ENCODE results near the gene DGKG. TPM values are rescaled to one million over a fixed set of nuclear protein-coding genes. Genes with fewer than 3 reads are reported as not detected.

DGKG gene
- total RNA-seq, 1 experiment from 2014 or later: 0.04 TPM

- no peaks in the 10 kb centered on the region for H3K9me2 ChIP-seq (replicated peaks; ENCODE audit: insufficient read depth, low read length)
- no peak for DNase-seq
- no peak overlapping the region for H3K27ac ChIP-seq (ENCODE audit: low read length)
- H3K27me3 ChIP-seq (ENCODE audit: low read length): no peaks in the 10 kb centered on the region
- no peak overlapping the region for H2AFZ ChIP-seq (ENCODE audit: low read length)
- no peaks in the 10 kb centered on the region for H3K9me3 ChIP-seq (ENCODE audit: low read length)
- H4K20me1 ChIP-seq (ENCODE audit: insufficient read depth, low read depth, low read length): no peaks in the 10 kb centered on the region
- H3K4me2 ChIP-seq (ENCODE audit: low read depth, low read length, poor library complexity, severe bottlenecking): no peak overlapping the region
- no peaks in the 10 kb centered on the region for H3K36me3 ChIP-seq (ENCODE audit: insufficient read depth, low read length)
- no peak overlapping the region for H3K9ac ChIP-seq (ENCODE audit: low read length)
- peaks cover 12% of the 10 kb centered on the region for H3K4me1 ChIP-seq (ENCODE audit: low read length)
- no peaks in the 10 kb centered on the region for H3K79me2 ChIP-seq (ENCODE audit: low read length)
- no peak overlapping the region for H3K4me3 ChIP-seq (ENCODE audit: low read length)
Measured at GRCh38 chr3:186284349-186284652, 77.7 kb downstream of the DGKG start.

DNA sequence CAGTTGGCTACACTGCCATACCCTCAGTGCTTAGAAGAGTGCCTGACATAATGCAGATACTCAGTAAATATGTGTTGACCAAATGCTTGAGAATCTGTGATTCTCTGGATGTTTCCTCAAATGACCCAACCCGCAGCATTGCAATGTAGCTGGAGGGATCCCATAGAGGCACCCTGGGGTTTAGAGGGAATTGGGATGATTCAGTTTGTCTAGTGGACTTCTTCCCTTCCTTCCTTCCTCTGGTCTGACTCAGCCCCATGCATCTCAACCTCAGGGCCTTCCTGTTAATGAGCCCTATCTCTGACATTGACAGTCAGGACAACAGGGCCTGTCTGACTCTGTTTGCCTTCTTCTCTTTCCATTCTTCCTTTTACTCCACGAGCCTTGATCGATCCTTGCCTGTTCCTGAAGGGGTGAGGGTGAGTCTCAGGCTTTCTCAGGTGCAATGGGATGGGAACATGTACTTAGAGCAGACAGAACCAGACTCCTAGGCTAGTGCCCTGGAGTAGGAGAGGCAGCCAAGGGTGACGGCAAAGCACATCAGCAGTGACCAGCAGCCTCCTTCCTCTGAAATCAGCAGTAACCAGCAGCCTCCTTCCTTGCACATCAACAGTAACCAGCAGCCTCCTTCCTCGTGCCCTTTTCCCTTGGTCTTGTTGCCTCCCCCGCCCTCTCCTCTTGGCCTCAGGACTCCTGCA is 78.2 kb downstream of the DGKG start:
- H3K9me2 ChIP-seq (replicated peaks; ENCODE audit: insufficient read depth, low read length): no peaks in the 10 kb centered on the region
- no peak for DNase-seq
- no peak overlapping the region for H3K9ac ChIP-seq (ENCODE audit: low read length)
- H3K27ac ChIP-seq (ENCODE audit: low read length): no peak overlapping the region
- no peak overlapping the region for H3K4me3 ChIP-seq (ENCODE audit: low read length)
- H3K9me3 ChIP-seq (ENCODE audit: low read length): no peaks in the 10 kb centered on the region
- peaks cover 12% of the 10 kb centered on the region for H3K4me1 ChIP-seq (ENCODE audit: low read length)
- no peak overlapping the region for H3K4me2 ChIP-seq (ENCODE audit: low read depth, low read length, poor library complexity, severe bottlenecking)
- H4K20me1 ChIP-seq (ENCODE audit: insufficient read depth, low read depth, low read length): no peaks in the 10 kb centered on the region
- no peak overlapping the region for H2AFZ ChIP-seq (ENCODE audit: low read length)
- no peaks in the 10 kb centered on the region for H3K79me2 ChIP-seq (ENCODE audit: low read length)
- no peaks in the 10 kb centered on the region for H3K36me3 ChIP-seq (ENCODE audit: insufficient read depth, low read length)
- H3K27me3 ChIP-seq (ENCODE audit: low read length): no peaks in the 10 kb centered on the region

DNA sequence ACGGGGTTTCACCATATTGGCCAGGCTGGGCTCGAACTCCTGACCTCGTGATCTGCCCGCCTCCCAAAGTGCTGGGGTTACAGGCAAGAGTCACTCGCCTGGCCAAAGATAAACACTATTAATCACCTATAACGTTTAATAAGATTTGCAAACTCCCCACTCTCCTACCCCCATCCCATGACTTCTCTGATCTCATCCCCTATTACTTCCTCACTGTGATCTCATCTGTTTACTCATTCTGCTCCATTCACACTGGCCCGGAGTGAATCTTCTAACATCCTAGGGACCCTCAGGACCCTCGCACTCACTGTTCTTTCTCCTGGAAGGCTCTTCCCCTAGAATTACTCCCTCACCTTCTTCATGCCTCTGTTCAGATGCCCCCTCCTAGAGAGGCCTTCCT is 78.9 kb downstream of the DGKG start:
- Histone ChIP-seq H3K27ac (ENCODE audit: low read length) (no peak overlapping the region), H3K4me2 (ENCODE audit: low read depth, low read length, poor library complexity, severe bottlenecking) (no peak overlapping the region), H3K4me3 (ENCODE audit: low read length) (no peak overlapping the region), H3K79me2 (ENCODE audit: low read length) (no peaks in the 10 kb centered on the region), H3K27me3 (ENCODE audit: low read length) (no peaks in the 10 kb centered on the region), H3K9me2 (replicated peaks; ENCODE audit: insufficient read depth, low read length) (no peaks in the 10 kb centered on the region), H3K36me3 (ENCODE audit: insufficient read depth, low read length) (no peaks in the 10 kb centered on the region), H3K9me3 (ENCODE audit: low read length) (no peaks in the 10 kb centered on the region), H3K4me1 (ENCODE audit: low read length) (peaks cover 12% of the 10 kb centered on the region), H4K20me1 (ENCODE audit: insufficient read depth, low read depth, low read length) (no peaks in the 10 kb centered on the region), H3K9ac (ENCODE audit: low read length) (no peak overlapping the region), H2AFZ (ENCODE audit: low read length) (no peak overlapping the region)
- DNase-seq: no peak

DNA sequence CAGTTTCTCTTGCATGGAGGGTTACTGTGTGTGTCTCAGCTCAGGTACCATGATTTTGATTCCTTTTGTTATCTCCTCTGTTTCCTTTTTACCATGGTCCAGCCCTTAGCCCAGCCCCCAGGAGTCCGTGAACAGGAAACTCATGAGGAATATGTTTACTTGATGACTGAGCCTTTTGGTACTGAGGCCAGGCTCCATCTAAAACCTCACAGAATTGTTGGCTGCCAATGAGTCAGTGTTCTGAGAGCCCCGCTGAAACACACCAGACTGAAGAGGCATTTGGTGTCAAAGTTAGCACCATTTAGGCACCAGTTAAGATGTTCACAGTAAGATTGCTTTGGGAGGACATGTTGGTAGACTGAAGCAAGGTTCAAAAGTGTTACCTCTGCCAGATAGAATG is 80.9 kb downstream of the DGKG start:
- no peaks in the 10 kb centered on the region for H3K79me2 ChIP-seq (ENCODE audit: low read length)
- H3K27ac ChIP-seq (ENCODE audit: low read length): no peak overlapping the region
- peaks cover 12% of the 10 kb centered on the region for H3K4me1 ChIP-seq (ENCODE audit: low read length)
- no peak overlapping the region for H2AFZ ChIP-seq (ENCODE audit: low read length)
- H3K36me3 ChIP-seq (ENCODE audit: insufficient read depth, low read length): no peaks in the 10 kb centered on the region
- H3K9me2 ChIP-seq (replicated peaks; ENCODE audit: insufficient read depth, low read length): no peaks in the 10 kb centered on the region
- H3K9ac ChIP-seq (ENCODE audit: low read length): no peak overlapping the region
- peak overlapping the region; percentile 34 for H3K4me2 ChIP-seq (ENCODE audit: low read depth, low read length, poor library complexity, severe bottlenecking)
- no peak for DNase-seq
- no peaks in the 10 kb centered on the region for H3K9me3 ChIP-seq (ENCODE audit: low read length)
- no peak overlapping the region for H3K4me3 ChIP-seq (ENCODE audit: low read length)
- H3K27me3 ChIP-seq (ENCODE audit: low read length): no peaks in the 10 kb centered on the region
- H4K20me1 ChIP-seq (ENCODE audit: insufficient read depth, low read depth, low read length): no peaks in the 10 kb centered on the region

DNA sequence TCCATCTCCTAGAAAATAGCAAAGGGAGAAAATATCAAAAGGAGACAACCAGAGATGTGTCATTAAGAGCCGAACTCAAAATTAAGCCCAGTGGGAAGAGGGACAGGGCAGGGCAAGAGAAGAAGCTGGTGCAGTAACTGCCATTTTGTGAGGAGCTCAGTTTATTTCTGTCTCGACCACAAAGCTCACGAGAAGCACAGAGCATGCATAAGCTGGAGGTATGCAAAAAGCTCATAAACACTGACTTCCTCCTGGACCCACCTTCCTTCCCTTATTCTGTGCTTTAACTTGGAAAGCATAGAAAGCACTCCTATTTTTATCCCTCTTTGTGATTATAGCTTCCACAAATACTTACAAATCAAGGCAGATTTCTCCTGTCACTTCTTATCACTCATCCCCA is 81.3 kb downstream of the DGKG start:
- DNase-seq: peak; percentile 63
- Histone ChIP-seq H2AFZ (ENCODE audit: low read length) (peak overlapping the region; percentile 29; the same call in 1 of the 2 replicates), H3K9me3 (ENCODE audit: low read length) (no peaks in the 10 kb centered on the region), H3K9me2 (replicated peaks; ENCODE audit: insufficient read depth, low read length) (no peaks in the 10 kb centered on the region), H3K4me1 (ENCODE audit: low read length) (peaks cover 12% of the 10 kb centered on the region), H3K27me3 (ENCODE audit: low read length) (no peaks in the 10 kb centered on the region), H3K4me3 (ENCODE audit: low read length) (no peak overlapping the region), H4K20me1 (ENCODE audit: insufficient read depth, low read depth, low read length) (no peaks in the 10 kb centered on the region), H3K36me3 (ENCODE audit: insufficient read depth, low read length) (no peaks in the 10 kb centered on the region), H3K9ac (ENCODE audit: low read length) (no peak overlapping the region), H3K79me2 (ENCODE audit: low read length) (no peaks in the 10 kb centered on the region), H3K27ac (ENCODE audit: low read length) (no peak overlapping the region), H3K4me2 (ENCODE audit: low read depth, low read length, poor library complexity, severe bottlenecking) (peak overlapping the region; percentile 34)

DNA sequence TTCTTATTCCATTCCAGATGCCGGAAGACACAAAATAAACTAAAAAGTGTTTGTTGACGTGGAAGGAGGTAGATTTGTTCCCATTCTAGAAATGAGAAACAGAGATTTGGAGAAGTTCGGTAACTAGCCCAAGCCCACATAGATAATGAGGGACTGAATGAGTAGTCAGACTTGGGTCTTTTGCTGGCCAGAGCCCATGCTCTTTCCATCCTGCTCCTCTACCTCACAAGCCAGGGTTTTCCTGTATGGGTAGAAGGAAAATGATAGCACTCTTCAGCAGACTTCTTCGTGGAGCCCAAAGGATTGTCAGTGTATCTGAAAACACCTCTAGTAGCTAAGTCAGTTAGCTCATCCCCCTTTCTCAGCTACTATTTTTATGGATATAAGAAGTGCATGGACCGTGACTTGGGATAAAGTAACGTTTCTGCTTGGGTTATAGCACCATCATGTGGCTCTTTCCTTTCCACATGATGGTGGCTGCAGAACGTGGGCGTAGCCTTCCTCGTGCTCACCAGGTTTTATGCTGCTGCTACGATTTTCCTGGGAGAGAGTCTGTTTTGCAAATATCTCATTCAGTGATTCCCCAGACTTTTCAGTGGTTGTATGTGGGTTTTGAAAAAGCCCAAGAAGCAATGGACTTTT is 84.6 kb downstream of the DGKG start:
- Histone ChIP-seq H3K27me3 (ENCODE audit: low read length) (no peaks in the 10 kb centered on the region), H3K36me3 (ENCODE audit: insufficient read depth, low read length) (no peaks in the 10 kb centered on the region), H3K9ac (ENCODE audit: low read length) (no peak overlapping the region), H3K27ac (ENCODE audit: low read length) (no peak overlapping the region), H3K9me2 (replicated peaks; ENCODE audit: insufficient read depth, low read length) (no peaks in the 10 kb centered on the region), H3K4me1 (ENCODE audit: low read length) (peaks cover 12% of the 10 kb centered on the region), H3K4me3 (ENCODE audit: low read length) (no peak overlapping the region), H4K20me1 (ENCODE audit: insufficient read depth, low read depth, low read length) (no peaks in the 10 kb centered on the region), H3K9me3 (ENCODE audit: low read length) (no peaks in the 10 kb centered on the region), H3K79me2 (ENCODE audit: low read length) (no peaks in the 10 kb centered on the region), H3K4me2 (ENCODE audit: low read depth, low read length, poor library complexity, severe bottlenecking) (no peak overlapping the region), H2AFZ (ENCODE audit: low read length) (no peak overlapping the region)
- no peak for DNase-seq

GRCh38 chr3:186275436-186275835 is 86.6 kb downstream of the DGKG start:
- no peak for DNase-seq
- Histone ChIP-seq H3K4me2 (ENCODE audit: low read depth, low read length, poor library complexity, severe bottlenecking) (no peak overlapping the region), H4K20me1 (ENCODE audit: insufficient read depth, low read depth, low read length) (no peaks in the 10 kb centered on the region), H3K36me3 (ENCODE audit: insufficient read depth, low read length) (no peaks in the 10 kb centered on the region), H3K9me3 (ENCODE audit: low read length) (no peaks in the 10 kb centered on the region), H3K4me3 (ENCODE audit: low read length) (no peak overlapping the region), H2AFZ (ENCODE audit: low read length) (no peak overlapping the region), H3K9ac (ENCODE audit: low read length) (no peak overlapping the region), H3K4me1 (ENCODE audit: low read length) (peaks cover 3% of the 10 kb centered on the region), H3K9me2 (replicated peaks; ENCODE audit: insufficient read depth, low read length) (no peaks in the 10 kb centered on the region), H3K27me3 (ENCODE audit: low read length) (no peaks in the 10 kb centered on the region), H3K79me2 (ENCODE audit: low read length) (no peaks in the 10 kb centered on the region), H3K27ac (ENCODE audit: low read length) (no peak overlapping the region)

DNA sequence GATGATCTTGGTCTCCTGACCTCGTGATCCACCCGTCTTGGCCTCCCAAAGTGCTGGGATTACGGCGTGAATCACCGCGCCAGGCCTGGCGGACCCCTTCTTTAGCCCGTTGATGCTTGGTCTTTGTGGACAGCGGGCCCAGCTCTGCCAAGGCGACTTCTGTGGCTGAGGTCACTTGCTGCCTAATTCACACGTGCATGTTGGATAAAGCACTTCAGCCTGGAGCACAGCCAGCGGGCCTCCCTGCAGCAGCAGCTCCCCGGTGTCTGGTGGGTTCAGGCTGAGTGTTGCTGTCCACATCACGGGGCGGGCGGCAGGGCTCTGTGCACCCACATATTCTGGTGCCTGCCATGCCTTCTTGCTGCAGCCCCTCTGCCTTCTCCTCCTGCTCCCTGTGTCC is 88.4 kb downstream of the DGKG start:
- H3K4me1 ChIP-seq (ENCODE audit: low read length): no peaks in the 10 kb centered on the region
- H3K27me3 ChIP-seq (ENCODE audit: low read length): no peaks in the 10 kb centered on the region
- H3K36me3 ChIP-seq (ENCODE audit: insufficient read depth, low read length): no peaks in the 10 kb centered on the region
- no peak overlapping the region for H3K4me3 ChIP-seq (ENCODE audit: low read length)
- no peaks in the 10 kb centered on the region for H3K79me2 ChIP-seq (ENCODE audit: low read length)
- H4K20me1 ChIP-seq (ENCODE audit: insufficient read depth, low read depth, low read length): no peaks in the 10 kb centered on the region
- no peak overlapping the region for H3K9ac ChIP-seq (ENCODE audit: low read length)
- no peak overlapping the region for H3K27ac ChIP-seq (ENCODE audit: low read length)
- no peak overlapping the region for H2AFZ ChIP-seq (ENCODE audit: low read length)
- H3K9me3 ChIP-seq (ENCODE audit: low read length): no peaks in the 10 kb centered on the region
- H3K4me2 ChIP-seq (ENCODE audit: low read depth, low read length, poor library complexity, severe bottlenecking): no peak overlapping the region
- no peaks in the 10 kb centered on the region for H3K9me2 ChIP-seq (replicated peaks; ENCODE audit: insufficient read depth, low read length)
- no peak for DNase-seq
